HG02763 (cell line): Measurements from ENCODE around the gene ANXA5.
"Not testable (repeated sequence)": the region's sequence is repeated elsewhere in the genome, so short reads cannot be mapped to it uniquely, and the experiment has no call there.

Source experiments
- ATAC-seq: cut with Tn5 transposase; IDR thresholded peaks from one replicate; pipeline ENCODE4 v1.9.1; 2021; ENCODE audit warnings: mild to moderate bottlenecking, moderate library complexity; ENCODE audit not compliant: unreplicated experiment

Gene ANXA5

DNA sequence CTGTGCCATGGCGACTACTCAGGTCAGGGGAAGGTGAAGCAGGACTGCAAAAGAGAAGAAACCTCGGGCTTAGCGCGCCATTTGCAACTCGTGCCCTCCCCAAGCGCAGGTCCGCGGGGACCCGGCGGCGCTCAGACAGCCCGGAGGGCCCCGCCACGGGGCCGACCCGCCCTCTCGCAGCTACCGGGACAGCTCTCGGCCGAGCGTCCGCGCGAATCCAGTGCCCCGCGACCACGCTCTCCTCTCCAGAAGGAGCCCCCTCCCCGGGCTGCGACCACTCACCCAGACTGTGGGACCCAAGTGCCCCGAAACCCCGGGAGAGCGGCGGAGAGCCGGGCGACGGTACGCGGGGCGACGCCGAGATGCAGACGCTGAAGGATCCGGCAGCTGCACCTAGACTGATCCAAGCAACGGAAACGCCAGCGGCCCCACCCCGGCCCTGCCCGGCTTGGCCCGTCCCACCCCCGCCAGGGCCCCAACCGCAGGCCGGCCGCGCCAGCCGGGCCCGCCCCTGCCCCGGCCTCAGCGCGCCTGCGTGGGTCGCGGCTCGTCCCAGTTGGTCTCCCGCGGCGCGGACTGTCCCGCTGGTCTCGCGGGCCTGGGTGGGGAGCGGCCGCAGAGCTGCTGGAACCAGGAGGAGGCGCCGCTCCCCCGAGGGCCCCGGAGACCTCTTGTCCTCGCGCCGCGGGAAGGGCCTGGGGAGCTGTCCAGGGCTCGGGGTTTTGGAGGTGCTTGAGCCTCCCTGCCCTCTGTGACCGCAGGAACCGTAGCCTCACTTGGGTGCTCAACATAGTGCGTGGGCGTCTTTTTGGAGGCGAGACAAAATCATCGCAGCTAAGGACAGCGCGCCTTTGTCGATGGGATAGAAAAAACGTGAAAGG is at the start of gene ANXA5:
Gene ANXA5, minus strand, starts transcription at position 400 of the 881 bp plus-strand sequence. Its CDS starts 391 bp downstream, at position 9.
- peak; percentile 93 for ATAC-seq

DNA sequence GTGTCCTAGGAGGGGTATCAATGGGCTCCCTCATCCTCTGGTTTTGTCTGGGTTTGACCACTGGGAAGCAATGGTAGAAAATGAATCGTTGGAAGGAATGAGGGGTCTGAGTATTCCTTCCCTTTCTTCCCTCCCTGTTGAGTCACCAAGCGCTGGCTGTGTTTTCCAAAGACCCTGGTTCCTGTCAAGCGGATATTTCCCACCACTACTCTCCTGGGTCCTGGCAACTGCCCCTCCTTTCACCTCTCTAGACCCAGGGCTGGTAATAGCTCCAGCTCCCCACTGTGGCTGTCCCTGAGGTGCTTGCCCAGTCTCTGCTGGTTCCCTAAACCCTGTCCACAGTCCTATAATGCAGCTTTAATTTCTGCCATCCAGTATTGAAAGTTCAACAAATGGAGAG is 46.0 kb upstream of the ANXA5 start:
- ATAC-seq = no peak

DNA sequence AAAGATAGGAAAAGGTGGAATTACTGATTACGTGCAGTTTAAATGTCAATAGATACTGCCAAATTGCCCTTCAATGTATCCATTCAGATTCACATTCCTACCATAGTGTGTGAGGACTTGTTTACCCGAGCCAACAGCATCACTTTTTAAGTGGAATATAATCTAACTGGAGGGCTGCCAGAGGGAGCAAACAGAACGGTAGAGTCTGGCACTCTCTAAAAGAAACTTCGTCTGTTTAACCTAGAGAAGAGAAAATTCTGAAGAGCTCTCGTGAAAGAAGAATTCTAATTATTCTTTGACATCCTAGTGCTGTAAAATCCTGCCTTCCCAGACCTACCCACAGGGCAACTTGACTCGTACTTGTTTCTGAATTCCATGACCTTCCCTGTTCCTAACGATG is 45.0 kb upstream of the ANXA5 start:
- ATAC-seq = no peak

DNA sequence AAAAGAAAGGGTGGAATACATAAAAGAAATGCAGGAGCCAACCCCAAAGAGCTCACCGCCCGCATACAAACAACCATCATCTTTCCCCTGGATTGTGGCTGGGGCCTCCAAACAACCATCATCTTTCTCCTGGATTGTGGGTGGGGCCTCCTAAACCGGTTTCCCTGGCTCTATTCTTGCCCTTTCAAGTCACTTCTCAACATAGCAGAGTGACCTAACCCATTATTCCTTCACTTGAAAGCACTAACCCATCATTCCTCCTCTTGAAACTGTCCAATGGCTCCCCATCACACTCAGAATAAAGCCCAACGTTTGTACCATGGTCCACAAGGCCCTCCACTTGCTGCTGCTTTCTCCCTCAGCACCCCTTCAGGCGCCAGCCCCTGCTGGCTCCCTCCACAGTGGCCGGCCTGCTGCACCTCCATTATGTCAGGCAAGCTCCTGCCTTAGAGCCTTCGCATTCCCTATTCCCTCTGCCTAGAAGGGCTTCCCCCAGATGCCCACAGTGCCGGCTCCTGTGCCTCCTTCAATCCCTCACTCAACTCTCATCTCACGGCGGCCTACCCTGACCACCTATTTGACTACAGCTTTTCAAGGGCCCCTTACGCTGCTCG is 44.1 kb upstream of the ANXA5 start:
- no peak for ATAC-seq

- no peak for ATAC-seq
Observed at GRCh38 chr4:121739575-121739974, 42.8 kb upstream of the ANXA5 start.

GRCh38 chr4:121738780-121739535 is 42.2 kb upstream of the ANXA5 start:
- ATAC-seq = no peak

- ATAC-seq = no peak
Observed at GRCh38 chr4:121737846-121738554, 41.2 kb upstream of the ANXA5 start.

GRCh38 chr4:121736735-121737351 is 40.1 kb upstream of the ANXA5 start:
- ATAC-seq = no peak

GRCh38 chr4:121734571-121734970 is 37.8 kb upstream of the ANXA5 start:
- no peak for ATAC-seq

DNA sequence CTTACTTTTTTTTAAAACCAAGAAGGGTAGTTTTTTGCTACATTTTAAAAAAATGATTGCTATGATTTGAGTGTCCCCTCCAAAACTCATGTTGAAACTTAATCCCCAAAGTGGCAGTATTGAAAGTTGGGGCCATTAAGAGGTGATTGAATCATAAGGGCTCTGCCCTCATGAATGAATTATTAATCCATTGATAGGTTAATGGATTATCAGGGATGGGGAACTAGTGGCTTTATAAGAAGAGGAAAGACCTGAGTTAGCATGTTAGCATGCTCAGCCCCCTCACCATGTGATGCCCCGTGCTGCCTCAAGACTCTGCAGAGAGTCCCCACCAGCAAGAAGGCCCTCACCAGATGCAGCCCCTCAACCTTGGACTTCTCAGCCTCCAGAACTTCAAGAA is 37.2 kb upstream of the ANXA5 start:
- ATAC-seq = no peak

- ATAC-seq = not testable (repeated sequence)
Observed at GRCh38 chr4:121729753-121730152, 33.0 kb upstream of the ANXA5 start.

DNA sequence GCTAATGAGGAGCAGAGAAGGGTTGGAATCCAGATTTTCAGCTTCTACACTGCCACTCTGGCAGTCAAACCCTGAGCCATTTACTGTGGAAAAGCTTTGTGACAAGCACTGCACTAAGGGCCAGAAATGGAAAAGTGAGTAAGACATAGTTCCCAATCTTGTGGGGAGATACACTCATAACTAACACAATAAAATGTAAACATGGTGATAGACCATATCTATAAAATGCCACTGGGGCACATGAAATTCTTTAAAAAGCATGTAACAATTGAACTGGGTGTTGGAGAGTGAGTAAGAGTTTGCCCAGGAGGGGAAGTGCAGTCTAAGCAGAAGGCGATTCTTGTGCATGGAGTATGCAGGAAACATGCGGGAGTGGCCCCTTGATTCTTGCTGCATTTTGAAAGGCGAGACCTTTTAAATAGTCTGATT is 32.0 kb upstream of the ANXA5 start:
- no peak for ATAC-seq

DNA sequence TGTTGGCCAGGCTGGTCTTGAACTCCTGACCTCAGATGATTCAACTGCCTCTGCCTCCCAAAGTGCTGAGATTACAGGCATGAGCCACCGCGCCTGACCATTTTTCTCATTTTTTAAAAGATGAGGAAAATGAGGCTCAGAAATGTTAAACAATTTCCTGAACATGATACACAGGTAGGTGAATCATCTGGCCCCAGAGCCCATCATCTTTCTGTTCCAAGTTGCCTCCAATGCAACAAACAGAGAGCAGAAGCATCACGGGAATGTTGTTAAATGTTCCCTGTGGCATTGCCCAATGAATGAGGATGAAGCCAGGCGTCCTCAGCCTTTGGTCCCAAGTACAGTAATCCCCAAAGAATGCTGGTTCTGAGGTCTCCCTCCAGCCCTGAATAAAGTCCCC is 31.3 kb upstream of the ANXA5 start:
- no peak for ATAC-seq

- ATAC-seq = peak; percentile 98
Observed at GRCh38 chr4:121726642-121727268, 30.0 kb upstream of the ANXA5 start.

- no peak for ATAC-seq
Observed at GRCh38 chr4:121724671-121725070, 27.9 kb upstream of the ANXA5 start.

DNA sequence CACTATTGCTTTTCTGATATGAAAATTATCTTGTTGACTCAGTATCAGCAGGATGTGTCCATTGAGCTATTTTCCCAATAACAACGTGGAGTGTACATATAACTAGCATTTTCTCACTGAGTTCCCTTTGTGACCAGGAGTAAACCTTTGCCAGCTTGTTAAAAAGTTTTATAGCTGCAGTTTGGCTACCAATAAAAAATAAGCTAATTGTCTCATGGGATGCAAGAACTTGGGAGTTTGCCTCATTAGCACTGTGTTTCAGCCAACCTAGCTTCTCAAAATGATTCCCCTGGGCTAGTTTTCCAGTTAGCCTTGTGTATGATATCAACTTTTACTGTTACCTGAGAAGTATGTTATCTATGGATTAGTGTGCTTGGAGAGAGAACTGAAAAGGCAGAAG is 24.9 kb upstream of the ANXA5 start:
- no peak for ATAC-seq

GRCh38 chr4:121720109-121720508 is 23.3 kb upstream of the ANXA5 start:
- no peak for ATAC-seq

- no peak for ATAC-seq
Observed at GRCh38 chr4:121717680-121718237, 21.0 kb upstream of the ANXA5 start.

- ATAC-seq = no peak
Observed at GRCh38 chr4:121714548-121714947, 17.8 kb upstream of the ANXA5 start.

DNA sequence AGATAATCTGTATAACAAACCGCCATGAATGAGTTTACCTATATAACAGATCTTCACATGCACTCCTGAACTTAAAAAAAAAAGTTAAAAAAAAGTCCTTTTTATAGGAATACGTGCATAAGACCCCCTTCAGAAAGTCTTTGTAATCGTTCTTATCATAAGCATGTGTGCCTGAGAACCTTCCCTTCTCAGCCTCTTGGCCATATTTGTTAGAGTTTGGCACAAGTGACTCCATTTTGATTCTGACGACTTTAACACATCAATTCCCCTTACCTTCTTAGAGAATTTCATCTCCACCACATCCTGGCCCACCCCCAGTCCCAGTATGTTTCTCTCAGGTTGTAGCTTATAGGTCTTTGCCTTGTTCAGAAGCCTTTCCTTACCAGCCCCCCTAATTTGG is 16.0 kb upstream of the ANXA5 start:
- no peak for ATAC-seq
